Cardiac muscle cell (in vitro differentiated cells and primary cell): Measurements from ENCODE around the gene CASR. TPM values are rescaled to one million over a fixed set of nuclear protein-coding genes. Genes with fewer than 3 reads are reported as not detected.

Experiments used
- DNase-seq, 2 donors: peaks; one replicate each; pipeline versions ENCODE4 v3.0.0 to v3.0.0-alpha.2; 2010 to 2017; ENCODE audit warnings: low read depth in 1 of 2, low spot score in 1 of 2
- H3K27ac ChIP-seq: fragments of 200-600 bp; sonication (generic); 2 replicates; pipeline ENCODE4 v1.5.1; 2016
- H3K27me3 ChIP-seq: fragments of 200-600 bp; sonication (generic); 2 replicates; pipeline ENCODE4 v1.6.0; 2016; ENCODE audit warnings: control low read depth
- H3K36me3 ChIP-seq: fragments of 200-600 bp; sonication (generic); 2 replicates; pipeline ENCODE4 v1.5.1; 2016; ENCODE audit warnings: control low read depth
- H3K4me1 ChIP-seq: fragments of 200-600 bp; sonication (generic); 2 replicates; pipeline ENCODE4 v1.8.1; 2017; ENCODE audit warnings: low read depth, mild to moderate bottlenecking, mixed run types
- H3K4me3 ChIP-seq: fragments of 200-600 bp; sonication (generic); 2 replicates; pipeline ENCODE4 v1.5.1; 2016; ENCODE audit warnings: mild to moderate bottlenecking
- H3K9me3 ChIP-seq: fragments of 200-600 bp; sonication (generic); 2 replicates; pipeline ENCODE4 v1.5.1; 2017; ENCODE audit warnings: low read depth, mild to moderate bottlenecking, control low read depth
- polyA plus RNA-seq: library from polyadenylated mRNA; unstranded; fragments of >200 nt; fragmentation: Nextera tagmentation; extraction: Ambion mirVana; gene quantifications from 2 replicates; pipeline ENCODE4 v1.2.1, GENCODE V29; 2016
- total RNA-seq: library from RNA; depleted of rRNA; stranded (reverse); fragments of >200 nt; gene quantifications from 2 replicates; pipeline ENCODE4 v1.2.3, GENCODE V29; 2016
- TF ChIP-seq, protein P1 (sequence below): IDR thresholded peaks from 2 replicates; pipeline ENCODE4 v1.5.1; 2012; ENCODE audit warnings: low read depth, mild to moderate bottlenecking, low read length

Gene CASR
- total and polyA plus RNA-seq, 2 experiments from 2014 or later, result 0.06 TPM; not detected in 1

DNA sequence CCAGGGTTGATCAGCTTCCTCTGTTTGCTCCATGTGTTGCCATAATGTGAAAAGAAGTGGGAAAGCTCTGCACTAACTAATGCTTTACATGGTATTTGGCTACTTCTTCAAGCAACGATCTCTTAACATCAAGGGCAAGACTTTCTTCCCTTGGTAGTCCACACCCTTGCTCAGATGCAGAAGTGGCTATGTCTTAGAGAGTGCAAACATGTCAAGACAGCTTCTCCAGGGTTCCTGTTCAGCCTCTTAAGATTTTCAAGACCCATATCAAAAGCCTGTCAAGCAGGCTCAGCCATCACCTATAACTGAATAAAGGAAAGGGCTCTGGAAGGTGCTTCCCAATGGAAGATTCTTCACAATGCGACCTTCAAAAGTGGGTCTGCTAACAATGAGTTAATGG lies 76.7 kb downstream of the CASR start:
- H3K27me3 ChIP-seq, result no peaks in the 10 kb centered on the region
- H3K4me3 ChIP-seq, result no peak overlapping the region
- TF ChIP-seq, protein P1, sequence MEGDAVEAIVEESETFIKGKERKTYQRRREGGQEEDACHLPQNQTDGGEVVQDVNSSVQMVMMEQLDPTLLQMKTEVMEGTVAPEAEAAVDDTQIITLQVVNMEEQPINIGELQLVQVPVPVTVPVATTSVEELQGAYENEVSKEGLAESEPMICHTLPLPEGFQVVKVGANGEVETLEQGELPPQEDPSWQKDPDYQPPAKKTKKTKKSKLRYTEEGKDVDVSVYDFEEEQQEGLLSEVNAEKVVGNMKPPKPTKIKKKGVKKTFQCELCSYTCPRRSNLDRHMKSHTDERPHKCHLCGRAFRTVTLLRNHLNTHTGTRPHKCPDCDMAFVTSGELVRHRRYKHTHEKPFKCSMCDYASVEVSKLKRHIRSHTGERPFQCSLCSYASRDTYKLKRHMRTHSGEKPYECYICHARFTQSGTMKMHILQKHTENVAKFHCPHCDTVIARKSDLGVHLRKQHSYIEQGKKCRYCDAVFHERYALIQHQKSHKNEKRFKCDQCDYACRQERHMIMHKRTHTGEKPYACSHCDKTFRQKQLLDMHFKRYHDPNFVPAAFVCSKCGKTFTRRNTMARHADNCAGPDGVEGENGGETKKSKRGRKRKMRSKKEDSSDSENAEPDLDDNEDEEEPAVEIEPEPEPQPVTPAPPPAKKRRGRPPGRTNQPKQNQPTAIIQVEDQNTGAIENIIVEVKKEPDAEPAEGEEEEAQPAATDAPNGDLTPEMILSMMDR, result no peak
- DNase-seq, result no peak
- no peak overlapping the region for H3K27ac ChIP-seq
- no peaks in the 10 kb centered on the region for H3K9me3 ChIP-seq
- no peaks in the 10 kb centered on the region for H3K4me1 ChIP-seq
- no peaks in the 10 kb centered on the region for H3K36me3 ChIP-seq

DNA sequence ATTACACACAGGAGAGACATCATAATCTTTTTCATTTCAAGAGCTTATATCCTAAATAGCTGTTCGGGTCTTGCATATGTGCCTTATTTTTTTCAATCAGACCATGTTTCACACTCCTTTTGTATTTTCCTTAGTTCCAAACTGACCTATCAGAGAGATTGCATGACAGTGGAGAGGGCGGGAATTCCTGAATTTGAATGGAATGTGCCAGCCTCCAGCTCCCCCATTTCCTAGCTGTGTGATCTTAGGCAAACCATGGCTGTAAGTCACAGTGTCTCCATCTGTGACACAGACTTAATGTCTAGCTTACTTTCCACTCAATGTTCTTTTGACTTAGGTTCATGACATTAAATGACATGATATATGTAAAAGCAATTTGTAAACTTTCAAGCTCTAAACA lies 79.6 kb downstream of the CASR start:
- Histone ChIP-seq H3K4me3 (no peak overlapping the region), H3K4me1 (no peaks in the 10 kb centered on the region), H3K36me3 (no peaks in the 10 kb centered on the region), H3K27ac (no peak overlapping the region), H3K9me3 (no peaks in the 10 kb centered on the region), H3K27me3 (no peaks in the 10 kb centered on the region)
- no peak for DNase-seq
- TF ChIP-seq, protein P1, result no peak

DNA sequence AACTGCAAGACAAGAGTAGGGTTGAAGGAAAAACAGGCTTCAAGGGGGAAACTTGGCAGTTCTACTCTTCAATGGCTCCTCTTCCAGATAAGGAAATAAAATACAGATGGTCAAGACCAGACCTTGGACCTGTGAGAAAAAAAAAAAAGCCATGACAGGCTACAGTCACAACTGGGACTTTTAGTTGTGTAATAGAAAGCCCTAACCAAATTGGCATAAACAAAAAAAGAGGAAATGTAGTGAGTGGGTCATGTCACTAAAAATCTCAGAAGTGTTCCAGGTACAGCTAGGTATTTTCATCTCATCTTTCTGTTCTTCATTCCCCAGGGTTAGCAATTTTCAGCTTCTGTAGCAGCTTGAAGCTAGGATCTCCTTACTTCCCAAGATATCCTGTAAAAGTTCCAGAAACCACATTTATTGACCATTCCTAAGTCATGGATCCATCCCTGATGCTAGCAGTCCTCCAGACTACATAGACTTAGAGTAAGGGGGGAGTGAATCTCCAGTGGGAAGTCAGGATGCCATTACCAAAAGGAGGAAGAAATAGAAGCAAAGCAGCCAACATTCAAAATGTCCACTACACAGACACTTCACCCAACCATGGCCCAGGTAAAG lies 80.6 kb downstream of the CASR start:
- no peak for DNase-seq
- Histone ChIP-seq H3K27me3 (no peaks in the 10 kb centered on the region), H3K27ac (no peak overlapping the region), H3K4me3 (no peak overlapping the region), H3K9me3 (no peaks in the 10 kb centered on the region), H3K4me1 (no peaks in the 10 kb centered on the region), H3K36me3 (no peaks in the 10 kb centered on the region)
- TF ChIP-seq, protein P1, result no peak

DNA sequence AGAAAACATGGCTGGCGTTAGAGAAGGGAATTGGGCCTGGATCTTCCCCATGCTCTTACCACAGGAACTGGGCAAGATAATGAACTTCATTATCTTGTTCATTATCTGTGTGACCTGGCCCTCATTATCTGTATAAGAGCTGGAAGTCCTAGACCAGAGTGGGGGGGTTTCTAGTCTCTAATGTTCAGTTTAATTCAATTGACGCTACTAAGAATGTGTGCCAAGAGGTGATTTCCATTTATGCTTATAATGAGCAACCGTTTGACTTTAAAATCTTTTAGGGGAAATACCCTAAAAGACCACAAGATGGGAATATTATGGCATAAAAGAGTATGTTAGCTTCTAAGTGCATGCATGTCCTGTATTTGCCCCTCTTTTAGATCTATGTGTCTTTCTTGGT lies 82.5 kb downstream of the CASR start:
- DNase-seq, result no peak
- no peaks in the 10 kb centered on the region for H3K4me1 ChIP-seq
- H3K27me3 ChIP-seq, result no peaks in the 10 kb centered on the region
- H3K4me3 ChIP-seq, result no peak overlapping the region
- no peaks in the 10 kb centered on the region for H3K36me3 ChIP-seq
- no peak overlapping the region for H3K27ac ChIP-seq
- TF ChIP-seq, protein P1, result no peak
- no peaks in the 10 kb centered on the region for H3K9me3 ChIP-seq

DNA sequence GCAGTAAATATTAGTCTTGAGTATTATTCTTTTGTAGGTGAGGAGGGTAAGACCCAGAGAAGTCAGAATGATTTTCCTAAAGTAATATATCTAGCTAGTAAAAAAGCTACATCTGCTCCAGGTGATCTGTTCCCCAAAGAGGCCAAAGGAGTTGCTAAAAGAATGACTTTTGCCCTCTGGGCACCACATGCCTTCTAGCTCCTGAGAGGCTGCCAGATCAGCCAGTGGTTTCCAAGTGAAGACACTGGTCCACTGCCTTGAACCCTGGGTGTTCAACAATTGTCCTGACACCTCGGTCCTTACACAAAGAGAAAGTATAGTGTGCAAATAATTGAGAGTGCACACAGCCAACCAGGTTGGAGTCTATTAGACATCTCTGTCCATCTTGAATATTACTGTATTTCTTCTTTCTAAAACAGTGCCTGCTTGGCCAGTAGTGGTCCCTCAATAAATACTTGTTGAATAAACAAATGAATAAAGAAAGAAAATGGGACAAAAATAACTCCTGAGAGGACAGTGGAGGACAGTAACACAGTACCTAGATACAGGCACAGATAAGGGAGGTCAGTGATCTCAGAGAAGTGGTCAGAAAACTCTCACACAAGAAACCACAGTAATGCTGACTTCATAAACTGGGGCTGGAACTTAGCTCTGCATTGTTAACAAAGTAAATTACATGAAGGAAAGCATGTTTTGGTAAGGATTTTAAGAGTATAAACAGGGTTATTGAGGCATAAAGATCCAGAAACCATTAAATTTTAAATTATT lies 85.0 kb downstream of the CASR start:
- Histone ChIP-seq H3K4me1 (no peaks in the 10 kb centered on the region), H3K27me3 (no peaks in the 10 kb centered on the region), H3K27ac (no peak overlapping the region), H3K4me3 (no peak overlapping the region), H3K36me3 (no peaks in the 10 kb centered on the region), H3K9me3 (no peaks in the 10 kb centered on the region)
- TF ChIP-seq, protein P1, result no peak
- DNase-seq, result peak in 1 of 2 donors; percentile 6
